NK-92 (cell line): ENCODE results near the gene CPNE6.

Source experiments
- DNase-seq: peaks from one replicate; lab custom pipeline; 2025; ENCODE audit not compliant: unreplicated experiment; lab: John Stamatoyannopoulos, UW

Gene CPNE6

GRCh38 chr14:24068711-24069410, 2.5 kb upstream of the CPNE6 start:
- no peak for DNase-seq

DNA sequence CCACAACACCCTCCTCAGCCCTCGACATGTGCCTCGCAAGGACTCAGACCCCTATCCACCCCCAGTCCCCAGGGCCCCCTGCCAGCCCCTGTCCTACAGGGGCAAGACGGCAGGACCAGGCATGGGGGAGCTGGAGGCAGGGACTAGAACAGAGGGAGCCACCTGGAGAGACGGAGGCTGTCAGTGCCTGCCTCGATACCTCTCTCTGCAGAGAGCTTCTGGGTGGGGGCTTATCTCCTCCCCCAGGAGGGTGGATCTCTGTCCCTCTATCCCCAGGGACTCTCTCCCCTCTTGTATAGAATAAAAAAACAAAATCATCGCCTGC, 2.0 kb upstream of the CPNE6 start:
- DNase-seq: no peak

GRCh38 chr14:24070285-24071143, 848 bp upstream of the CPNE6 start:
- no peak for DNase-seq

GRCh38 chr14:24071836-24072430, 571 bp downstream of the CPNE6 start:
- DNase-seq: no peak

- DNase-seq: no peak
Observed at GRCh38 chr14:24072436-24072835, 1.1 kb downstream of the CPNE6 start.

DNA sequence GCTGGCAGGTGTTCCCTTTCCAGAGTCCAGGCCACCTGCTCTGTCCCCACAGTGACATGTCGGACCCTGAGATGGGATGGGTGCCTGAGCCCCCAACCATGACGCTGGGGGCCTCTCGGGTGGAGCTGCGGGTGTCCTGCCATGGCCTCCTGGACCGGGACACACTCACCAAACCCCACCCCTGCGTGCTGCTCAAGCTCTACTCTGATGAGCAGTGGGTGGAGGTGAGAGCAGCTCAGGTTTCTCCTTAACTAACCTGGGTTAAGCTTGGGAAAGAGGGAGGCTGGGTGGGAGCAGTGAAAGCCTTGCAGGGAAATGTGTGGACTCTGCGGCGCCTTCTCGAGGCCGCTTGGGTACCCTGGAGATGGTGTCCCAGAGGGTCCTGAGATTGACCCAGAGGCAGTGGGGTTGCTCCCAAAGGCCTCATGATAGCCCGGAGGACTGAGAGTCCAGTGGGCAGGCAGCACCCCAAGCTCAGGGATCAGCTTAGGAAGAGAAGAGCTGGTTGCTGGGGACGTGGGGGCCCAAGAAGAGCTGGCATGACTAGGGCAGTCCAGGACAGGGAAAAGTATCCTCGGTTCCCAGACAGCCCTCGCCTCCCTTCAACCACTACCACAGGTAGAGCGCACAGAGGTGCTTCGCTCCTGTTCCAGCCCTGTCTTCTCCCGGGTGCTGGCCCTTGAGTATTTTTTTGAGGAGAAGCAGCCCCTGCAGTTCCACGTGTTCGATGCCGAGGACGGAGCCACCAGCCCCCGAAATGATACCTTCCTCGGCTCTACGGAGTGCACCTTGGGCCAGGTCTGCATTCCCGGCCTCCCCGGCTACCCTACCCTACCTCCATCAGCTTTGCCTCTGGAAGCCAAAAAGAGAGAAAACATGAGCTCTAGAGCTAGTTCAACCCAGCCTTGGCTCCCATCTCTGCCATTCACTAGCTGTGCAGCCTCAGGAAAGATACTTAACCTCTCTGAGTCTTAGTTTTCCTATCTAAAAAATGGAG, 1.8 kb downstream of the CPNE6 start:
- no peak for DNase-seq

- DNase-seq: no peak
Observed at GRCh38 chr14:24074625-24075484, 3.5 kb downstream of the CPNE6 start.

DNA sequence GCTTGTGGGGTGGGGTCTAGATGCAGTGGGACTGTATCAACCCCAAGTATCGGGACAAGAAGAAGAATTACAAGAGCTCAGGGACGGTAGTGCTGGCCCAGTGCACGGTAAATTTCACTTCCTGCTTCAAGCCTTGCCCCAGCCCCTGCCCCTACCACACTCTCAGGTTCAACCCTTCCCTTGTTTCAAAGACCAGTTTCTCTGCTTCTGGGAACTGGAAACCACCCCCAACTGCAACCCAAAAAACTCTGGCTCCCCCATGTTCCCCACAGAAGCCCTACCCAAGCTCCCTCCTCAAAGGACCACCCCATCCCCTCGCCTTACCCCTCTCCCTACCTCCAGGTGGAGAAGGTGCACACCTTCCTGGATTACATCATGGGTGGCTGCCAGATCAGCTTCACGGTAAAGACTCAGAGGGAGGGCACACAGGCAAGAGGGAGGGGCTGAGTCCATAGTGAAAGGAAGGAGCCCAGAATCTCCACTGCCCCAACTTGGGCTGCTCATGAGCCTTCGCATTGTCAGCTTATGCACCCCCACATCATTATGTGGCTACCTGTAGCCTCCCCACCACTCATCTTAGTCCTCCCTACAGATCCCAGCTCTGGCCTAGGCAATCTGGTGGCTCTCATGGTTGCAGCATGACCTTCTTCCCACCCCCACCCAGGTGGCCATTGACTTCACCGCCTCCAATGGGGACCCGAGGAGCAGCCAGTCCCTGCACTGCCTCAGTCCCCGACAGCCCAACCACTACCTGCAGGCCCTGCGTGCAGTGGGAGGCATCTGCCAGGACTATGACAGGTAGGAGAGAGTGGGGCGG, 4.3 kb downstream of the CPNE6 start:
- no peak for DNase-seq

GRCh38 chr14:24076302-24076601, 4.9 kb downstream of the CPNE6 start:
- DNase-seq: no peak

GRCh38 chr14:24077086-24077485, 5.7 kb downstream of the CPNE6 start:
- no peak for DNase-seq

GRCh38 chr14:24078146-24078545, 6.8 kb downstream of the CPNE6 start:
- no peak for DNase-seq

- DNase-seq: no peak
Observed at GRCh38 chr14:24079491-24080141, 8.3 kb downstream of the CPNE6 start.

DNA sequence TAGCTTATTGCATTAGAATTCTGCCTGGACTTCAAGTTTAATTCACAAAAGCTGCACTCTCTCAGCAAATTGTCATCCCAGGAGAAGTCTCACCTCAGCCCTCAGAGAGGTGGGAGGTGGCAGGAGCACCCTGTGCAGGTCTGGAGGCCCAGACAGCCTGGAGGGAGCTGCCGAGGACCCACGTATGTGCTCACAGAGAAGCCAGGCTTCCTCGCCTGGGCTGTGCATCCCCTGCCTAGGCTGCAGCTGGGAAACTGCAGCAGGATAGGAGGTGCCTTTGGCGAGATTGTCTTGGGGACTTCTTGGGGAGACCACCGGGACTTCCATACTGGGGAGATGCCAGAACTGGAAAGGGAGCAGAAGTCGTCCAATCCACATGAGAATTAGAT, 8.8 kb downstream of the CPNE6 start:
- no peak for DNase-seq

GRCh38 chr14:24080888-24081738, 9.8 kb downstream of the CPNE6 start:
- no peak for DNase-seq

- no peak for DNase-seq
Observed at GRCh38 chr14:24081739-24082211, 10.4 kb downstream of the CPNE6 start.

DNA sequence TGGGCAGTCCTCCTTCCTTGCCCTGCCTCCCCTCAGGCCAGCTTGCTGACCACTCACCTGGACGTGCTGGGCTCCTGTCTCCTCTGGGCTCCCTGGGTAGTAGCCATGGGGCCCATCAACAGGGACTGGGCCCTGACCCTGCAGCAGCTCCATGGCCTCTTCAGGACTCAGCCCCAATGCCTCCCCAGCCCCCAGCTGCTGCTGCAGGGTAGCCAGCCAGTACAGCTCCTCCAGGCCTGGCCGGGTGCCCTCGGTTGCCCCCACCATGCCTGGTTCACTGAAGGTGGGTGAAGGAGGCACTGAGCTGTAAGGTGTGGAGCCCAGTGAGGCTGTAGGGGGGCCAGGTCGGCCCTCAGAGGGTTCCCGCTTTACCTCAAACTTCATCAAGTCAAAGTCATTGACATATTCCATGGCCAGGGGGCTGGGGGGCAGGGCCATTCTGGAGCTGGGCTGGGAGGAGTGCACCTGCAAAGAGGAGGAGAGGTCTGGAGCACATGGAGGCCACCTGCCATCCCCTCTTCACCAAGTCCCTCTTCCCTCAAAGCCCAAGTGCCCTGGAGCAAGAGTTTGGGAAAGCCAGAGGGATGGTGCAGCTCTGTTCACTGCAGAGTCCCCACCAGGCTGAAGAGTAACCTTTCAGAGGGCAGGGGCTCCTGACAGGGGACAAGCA, 11.2 kb downstream of the CPNE6 start:
- DNase-seq: no peak

GRCh38 chr14:24083462-24083861, 12.1 kb downstream of the CPNE6 start:
- DNase-seq: no peak
